IPS DF 6.9 (cell line): ENCODE measurements around the gene EEFSEC.

Experiments used
- DNase-seq: peaks from one replicate; pipeline ENCODE4 v3.0.0-alpha.2; 2013; ENCODE audit warnings: low read depth, low spot score
- H3K27ac ChIP-seq: one replicate; pipeline ENCODE4 v1.5.1; 2013; ENCODE audit warnings: low read length, control low read depth
- H3K27me3 ChIP-seq: 2 replicates; pipeline ENCODE4 v1.6.1; 2013; ENCODE audit warnings: mild to moderate bottlenecking, low read length; ENCODE audit not compliant: control insufficient read depth, insufficient read depth
- H3K36me3 ChIP-seq: 2 replicates; pipeline ENCODE4 v1.6.1; 2013; ENCODE audit warnings: low read length; ENCODE audit not compliant: control insufficient read depth, insufficient read depth
- H3K4me1 ChIP-seq: 2 replicates; pipeline ENCODE4 v1.6.1; 2013; ENCODE audit warnings: low read length; ENCODE audit not compliant: control insufficient read depth, insufficient read depth
- H3K4me3 ChIP-seq: 2 replicates; pipeline ENCODE4 v1.5.1; 2013; ENCODE audit warnings: mild to moderate bottlenecking, low read length
- H3K9me3 ChIP-seq: 2 replicates; pipeline ENCODE4 v1.6.1; 2013; ENCODE audit warnings: low read length, inconsistent platforms; ENCODE audit not compliant: control insufficient read depth, insufficient read depth
- WGBS: extraction: QIAGEN DNeasy Blood & Tissue Kit; methylation state at CpG from one replicate; pipeline ENCODE4 v1.1.7; 2013; ENCODE audit warnings: mixed read lengths, missing lambda C conversion rate; ENCODE audit not compliant: insufficient read length, insufficient coverage; 5-methylcytosine and 5-hydroxymethylcytosine counted together

EEFSEC gene

GRCh38 chr3:128260275-128260674, 107.0 kb downstream of the EEFSEC start:
- DNase-seq: no peak
- no peaks in the 10 kb centered on the region for H3K36me3 ChIP-seq
- no peaks in the 10 kb centered on the region for H3K4me1 ChIP-seq
- H3K9me3 ChIP-seq: no peaks in the 10 kb centered on the region; the same call in 1 of the 2 replicates
- H3K27me3 ChIP-seq: no peaks in the 10 kb centered on the region
- H3K27ac ChIP-seq: no peak overlapping the region
- no CpG with 5 or more reads among the region's 1 CpG for WGBS
- H3K4me3 ChIP-seq: no peak overlapping the region

- Histone ChIP-seq H3K27me3 (no peaks in the 10 kb centered on the region), H3K4me1 (no peaks in the 10 kb centered on the region), H3K4me3 (no peak overlapping the region), H3K27ac (no peak overlapping the region), H3K36me3 (no peaks in the 10 kb centered on the region), H3K9me3 (no peaks in the 10 kb centered on the region; the same call in 1 of the 2 replicates)
- no peak for DNase-seq
- WGBS: no CpG with 5 or more reads among the region's 3 CpGs
These were observed 109.2 kb downstream of the EEFSEC start for GRCh38 chr3:128262457-128262856.

- Histone ChIP-seq H3K4me3 (no peak overlapping the region), H3K9me3 (no peaks in the 10 kb centered on the region; the same call in 1 of the 2 replicates), H3K27ac (no peak overlapping the region), H3K4me1 (no peaks in the 10 kb centered on the region), H3K36me3 (no peaks in the 10 kb centered on the region), H3K27me3 (no peaks in the 10 kb centered on the region)
- no CpG with 5 or more reads among the region's 8 CpGs for WGBS
- DNase-seq: no peak
These were observed 109.8 kb downstream of the EEFSEC start for GRCh38 chr3:128263118-128263517.

DNA sequence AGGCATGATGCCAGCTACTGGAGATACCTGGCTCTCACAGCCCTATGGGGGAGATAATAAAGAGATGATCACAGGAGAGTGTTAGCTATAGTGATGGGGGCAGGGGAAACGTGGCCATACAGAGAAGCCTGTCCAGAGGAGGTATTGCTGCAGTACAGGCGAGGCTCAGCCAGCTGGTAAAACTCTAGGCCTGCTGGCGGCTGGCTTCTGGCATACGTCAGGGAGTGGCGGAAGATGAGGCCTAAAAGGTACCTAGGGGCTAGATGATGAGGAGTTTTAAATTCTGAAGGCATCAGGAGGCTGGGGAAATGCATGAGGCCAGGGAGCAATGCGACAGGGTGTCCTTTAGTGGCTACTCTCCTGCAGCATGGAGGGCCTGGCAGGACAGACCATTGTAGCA, 110.7 kb downstream of the EEFSEC start:
- H3K9me3 ChIP-seq: no peaks in the 10 kb centered on the region; the same call in 1 of the 2 replicates
- H3K27me3 ChIP-seq: no peaks in the 10 kb centered on the region
- no CpG with 5 or more reads among the region's 6 CpGs for WGBS
- H3K4me3 ChIP-seq: no peak overlapping the region
- no peaks in the 10 kb centered on the region for H3K4me1 ChIP-seq
- DNase-seq: no peak
- H3K27ac ChIP-seq: no peak overlapping the region
- H3K36me3 ChIP-seq: no peaks in the 10 kb centered on the region

DNA sequence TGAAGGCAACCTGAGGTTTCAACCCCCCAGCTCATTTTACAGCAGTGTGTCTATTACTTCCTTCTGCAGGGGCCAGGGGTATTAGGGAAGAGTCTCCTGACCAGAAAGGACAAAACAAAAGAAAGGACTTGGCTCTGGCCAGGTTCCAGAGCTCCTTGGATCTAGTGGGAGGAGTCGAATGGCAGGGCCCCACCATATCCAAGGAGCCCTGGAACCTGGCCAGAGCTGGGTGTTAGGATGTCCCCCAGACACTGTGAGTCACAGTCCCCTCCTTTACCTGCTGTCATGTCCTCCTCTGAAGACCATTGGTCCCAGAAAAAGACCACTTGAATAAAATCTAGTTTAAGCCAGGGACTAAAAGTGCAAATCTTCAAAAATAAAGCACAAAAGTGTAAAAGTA, 113.2 kb downstream of the EEFSEC start:
- Histone ChIP-seq H3K9me3 (no peaks in the 10 kb centered on the region), H3K4me3 (no peak overlapping the region), H3K4me1 (peaks cover 1% of the 10 kb centered on the region; the same call in 1 of the 2 replicates), H3K27ac (no peak overlapping the region), H3K27me3 (no peaks in the 10 kb centered on the region), H3K36me3 (no peaks in the 10 kb centered on the region; the same call in 1 of the 2 replicates)
- DNase-seq: no peak
- WGBS: no CpG with 5 or more reads among the region's 1 CpG

GRCh38 chr3:128267541-128267940, 114.3 kb downstream of the EEFSEC start:
- Histone ChIP-seq H3K27ac (no peak overlapping the region), H3K4me3 (no peak overlapping the region), H3K4me1 (peaks cover 1% of the 10 kb centered on the region; the same call in 1 of the 2 replicates), H3K9me3 (no peaks in the 10 kb centered on the region), H3K27me3 (no peaks in the 10 kb centered on the region), H3K36me3 (no peaks in the 10 kb centered on the region; the same call in 1 of the 2 replicates)
- DNase-seq: no peak
- no CpG with 5 or more reads among the region's 4 CpGs for WGBS

DNA sequence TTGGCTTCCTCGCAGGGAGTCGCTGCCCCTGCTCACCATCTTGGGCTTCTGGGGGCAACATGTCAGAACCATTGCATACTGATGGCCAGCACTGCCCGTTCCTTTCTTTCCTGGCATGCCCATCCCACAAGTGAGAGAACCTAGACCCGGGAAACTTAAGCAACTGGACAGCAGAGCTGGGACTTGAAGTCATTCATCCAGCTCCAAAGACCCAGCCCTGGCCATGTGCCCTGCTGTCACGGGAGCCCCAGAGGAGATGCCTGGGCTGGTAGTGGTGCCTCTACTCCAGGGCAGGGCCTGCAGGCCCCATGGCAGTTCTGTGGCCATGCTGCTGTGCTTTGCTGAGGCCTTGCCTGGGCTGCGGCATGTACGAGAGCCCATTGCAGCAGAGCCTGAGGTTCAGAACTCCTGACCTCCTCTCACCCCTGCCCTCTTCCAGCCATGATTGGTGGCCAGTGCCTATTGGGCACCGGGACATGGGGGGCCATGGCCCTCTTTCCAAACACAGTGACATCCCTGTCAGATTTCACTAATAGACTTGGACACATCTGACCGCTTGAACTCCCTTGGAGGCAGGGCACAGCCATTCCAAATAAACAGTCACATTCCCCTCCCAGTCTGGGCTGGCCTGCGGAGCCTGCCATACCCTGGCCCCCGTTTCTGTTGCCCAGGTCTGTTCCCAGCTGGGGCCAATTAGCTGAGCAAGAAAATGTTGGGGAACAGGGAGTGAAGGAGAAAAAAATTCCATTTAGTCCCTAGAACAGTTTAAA, 115.9 kb downstream of the EEFSEC start:
- no CpG with 5 or more reads among the region's 11 CpGs for WGBS
- H3K9me3 ChIP-seq: no peaks in the 10 kb centered on the region
- H3K27me3 ChIP-seq: no peaks in the 10 kb centered on the region
- no peak overlapping the region for H3K27ac ChIP-seq
- no peak for DNase-seq
- no peaks in the 10 kb centered on the region; the same call in 1 of the 2 replicates for H3K36me3 ChIP-seq
- H3K4me3 ChIP-seq: no peak overlapping the region
- H3K4me1 ChIP-seq: peaks cover 1% of the 10 kb centered on the region; the same call in 1 of the 2 replicates

- H3K27me3 ChIP-seq: no peaks in the 10 kb centered on the region
- H3K9me3 ChIP-seq: no peaks in the 10 kb centered on the region
- peaks cover 1% of the 10 kb centered on the region; the same call in 1 of the 2 replicates for H3K4me1 ChIP-seq
- no peaks in the 10 kb centered on the region; the same call in 1 of the 2 replicates for H3K36me3 ChIP-seq
- H3K27ac ChIP-seq: no peak overlapping the region
- H3K4me3 ChIP-seq: no peak overlapping the region
- WGBS: no CpG with 5 or more reads among the region's 3 CpGs
- no peak for DNase-seq
These were observed 116.5 kb downstream of the EEFSEC start for GRCh38 chr3:128269796-128270195.

DNA sequence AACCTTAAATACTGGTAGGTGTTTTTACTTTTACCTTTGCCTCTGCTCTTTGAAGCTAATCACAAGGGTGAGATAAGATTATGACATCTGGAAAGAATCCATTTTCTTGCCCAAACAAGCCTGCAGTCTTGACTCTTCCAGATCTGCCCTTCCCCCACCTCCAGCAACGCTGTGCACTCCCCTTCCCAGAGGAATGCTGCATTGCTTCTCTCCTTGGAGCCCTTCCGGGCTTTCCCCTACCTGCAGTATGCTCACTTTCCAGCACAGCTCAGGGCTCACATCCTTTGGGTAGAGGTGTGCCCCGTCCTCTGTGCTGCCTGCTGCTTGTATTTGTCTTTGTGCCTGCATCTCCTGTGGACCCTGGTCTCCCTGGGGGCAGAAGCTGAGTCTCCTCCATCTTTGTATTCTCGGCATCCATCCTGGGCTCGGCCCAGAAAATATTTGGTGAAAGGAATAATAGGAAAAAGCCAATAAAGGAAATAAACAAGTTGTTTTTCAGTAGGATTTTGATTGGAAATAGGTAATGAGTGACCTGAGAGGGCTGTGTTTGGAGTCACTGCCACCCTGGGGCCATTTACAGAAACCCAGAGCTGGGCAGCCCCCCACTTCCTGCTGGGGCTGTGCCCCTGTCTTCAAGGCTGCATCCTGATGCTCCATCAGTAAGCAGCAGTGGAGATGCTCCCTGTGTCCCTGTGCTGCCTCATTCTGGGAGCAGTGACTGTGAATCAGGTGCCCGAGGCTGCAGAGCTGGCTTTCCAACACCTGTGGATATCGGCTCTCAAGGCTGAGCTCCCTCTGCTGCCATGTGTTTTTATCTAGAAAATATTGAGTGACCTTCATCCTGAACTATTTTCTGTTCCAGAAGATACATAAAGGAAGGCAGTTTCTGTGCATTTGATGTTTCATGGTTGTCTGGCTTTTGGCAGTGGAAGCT, 117.5 kb downstream of the EEFSEC start:
- H3K36me3 ChIP-seq: no peaks in the 10 kb centered on the region; the same call in 1 of the 2 replicates
- H3K27me3 ChIP-seq: no peaks in the 10 kb centered on the region
- peaks cover 3% of the 10 kb centered on the region; the same call in 1 of the 2 replicates for H3K4me1 ChIP-seq
- no peak overlapping the region for H3K27ac ChIP-seq
- no peak for DNase-seq
- WGBS: no CpG with 5 or more reads among the region's 7 CpGs
- H3K9me3 ChIP-seq: no peaks in the 10 kb centered on the region
- H3K4me3 ChIP-seq: no peak overlapping the region
